ENCODE measurements around the gene RILPL1.
"Not testable (repeated sequence)": the region's sequence is repeated elsewhere in the genome, so short reads cannot be mapped to it uniquely, and the experiment has no call there.

RILPL1 gene

GRCh38 chr12:123533672-123534643, at the start of gene RILPL1:
TSS of gene RILPL1 (minus strand) at chr12:123533719. CDS start at chr12:123533482, 237 bp downstream.
- DNase-seq: peak; percentile 58

GRCh38 chr12:123580772-123581171, 47.3 kb upstream of the RILPL1 start:
- no peak for DNase-seq

GRCh38 chr12:123578829-123579228, 45.3 kb upstream of the RILPL1 start:
- DNase-seq: not testable (repeated sequence)

DNA sequence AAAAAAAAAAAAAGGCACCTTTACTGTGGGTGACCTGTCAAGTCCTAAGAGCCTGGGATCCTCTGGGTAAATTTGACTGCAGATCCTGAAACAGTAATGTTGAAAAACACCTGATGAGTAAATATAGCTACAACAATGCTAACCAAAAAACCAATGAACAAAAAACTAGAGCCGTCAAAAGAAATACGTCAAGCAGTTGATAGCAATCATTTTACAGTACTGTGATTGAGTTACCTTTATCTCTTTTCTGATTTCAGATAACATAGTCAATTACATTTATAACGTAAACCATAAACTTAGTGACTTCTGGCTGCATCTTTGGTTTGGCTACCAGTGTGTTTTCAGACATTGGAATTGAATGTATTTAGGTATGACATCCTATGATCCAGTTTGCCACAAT, 44.7 kb upstream of the RILPL1 start:
- DNase-seq: no peak

- no peak for DNase-seq
These were observed 43.1 kb upstream of the RILPL1 start for GRCh38 chr12:123576611-123577010.

DNA sequence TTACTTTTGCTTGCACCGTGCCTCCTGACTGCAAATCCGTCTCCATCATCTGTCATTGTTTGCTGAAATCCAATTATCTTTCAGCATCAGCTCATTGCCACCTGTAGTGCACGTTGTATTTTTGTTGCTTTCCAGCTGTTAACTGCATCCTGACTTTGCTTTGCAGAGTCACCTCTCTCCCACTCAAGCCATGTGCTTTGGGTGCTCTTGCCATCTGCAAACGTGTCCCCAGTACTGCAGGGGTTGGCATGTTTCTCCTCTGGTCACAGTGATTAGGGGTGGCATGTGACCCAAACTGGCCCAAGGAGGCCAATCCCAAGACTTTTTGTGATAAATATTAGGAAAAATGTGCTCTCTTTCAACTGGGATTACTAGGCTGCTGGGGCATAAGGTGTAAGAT, 40.4 kb upstream of the RILPL1 start:
- no peak for DNase-seq

- DNase-seq: no peak
These were observed 38.9 kb upstream of the RILPL1 start for GRCh38 chr12:123572391-123572790.

DNA sequence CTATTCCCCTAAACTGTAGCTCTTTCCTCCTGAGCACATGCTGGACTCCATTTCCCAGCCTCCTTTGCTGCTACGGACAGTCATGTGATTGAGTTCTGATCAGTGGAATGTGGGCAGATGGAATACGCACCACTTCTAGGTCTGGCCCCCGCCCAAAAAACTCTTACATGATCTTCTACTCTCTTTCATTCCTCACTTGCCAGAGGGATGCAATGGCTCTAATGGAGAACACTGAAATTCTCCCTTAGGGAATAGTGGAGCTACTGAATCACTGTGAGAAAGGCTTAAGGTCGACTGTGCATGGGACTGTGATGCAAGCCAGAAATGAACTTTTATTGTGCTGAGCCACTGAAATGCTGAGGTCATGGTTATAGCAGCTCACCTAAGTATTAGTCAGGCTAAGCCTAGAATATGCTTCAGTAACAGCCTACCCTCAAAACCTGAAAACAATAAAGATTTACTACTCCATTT, 37.9 kb upstream of the RILPL1 start:
- DNase-seq: no peak

GRCh38 chr12:123559468-123559867, 25.9 kb upstream of the RILPL1 start:
- no peak for DNase-seq

DNA sequence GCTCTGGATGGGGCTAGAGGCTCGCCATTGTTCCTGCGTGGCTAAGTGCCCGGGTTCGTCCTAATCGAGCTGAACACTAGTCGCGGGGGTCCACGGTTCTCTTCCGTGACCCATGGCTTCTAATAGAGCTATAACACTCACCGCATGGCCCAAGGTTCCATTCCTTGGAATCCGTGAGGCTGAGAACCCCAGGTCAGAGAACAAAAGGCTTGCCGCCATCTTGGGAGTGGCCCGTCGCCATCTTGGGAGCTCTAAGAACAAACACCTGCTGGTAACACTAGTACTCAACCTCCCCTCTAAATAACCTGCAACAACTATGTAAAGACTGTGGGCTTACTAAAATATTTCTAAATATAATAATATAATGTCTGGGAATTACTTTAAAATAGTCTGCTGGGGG, 25.0 kb upstream of the RILPL1 start:
- not testable (repeated sequence) for DNase-seq

DNA sequence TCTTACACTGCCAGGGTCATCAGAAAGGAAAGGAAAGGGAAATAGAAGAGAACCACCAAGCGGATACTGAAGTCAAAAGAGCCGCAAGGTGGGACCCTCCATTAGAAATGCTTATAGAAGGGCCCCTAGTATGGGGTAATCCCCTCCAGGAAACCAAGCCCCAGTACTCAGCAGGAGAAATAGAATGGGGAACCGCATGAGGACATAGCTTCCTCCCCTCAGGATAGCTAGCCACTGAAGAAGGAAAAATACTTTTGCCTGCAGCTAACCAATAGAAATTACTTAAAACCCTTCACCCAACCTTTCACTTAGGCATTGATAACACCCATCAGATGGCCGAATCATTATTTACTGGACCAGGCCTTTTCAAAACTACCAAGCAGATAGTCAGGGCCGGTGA, 21.3 kb upstream of the RILPL1 start:
- DNase-seq: not testable (repeated sequence)

DNA sequence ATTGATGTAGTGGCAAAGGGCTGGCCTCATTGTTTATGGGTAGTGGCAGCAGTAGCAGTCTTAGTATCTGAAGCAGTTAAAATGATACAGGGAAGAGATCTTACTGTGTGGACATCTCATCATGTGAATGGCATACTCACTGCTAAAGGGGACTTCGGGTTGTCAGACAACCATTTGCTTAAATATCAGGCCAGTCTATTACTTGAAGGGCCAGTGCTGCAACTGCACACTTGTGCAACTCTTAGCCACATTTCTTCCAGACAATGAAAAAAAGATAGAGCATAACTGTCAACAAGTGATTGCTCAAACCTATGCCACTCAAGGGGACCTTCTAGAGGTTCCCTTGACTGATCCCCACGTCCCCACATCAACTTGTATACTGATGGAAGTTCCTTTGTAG, 20.6 kb upstream of the RILPL1 start:
- not testable (repeated sequence) for DNase-seq

- DNase-seq: no peak
These were observed 17.2 kb upstream of the RILPL1 start for GRCh38 chr12:123550700-123551099.

GRCh38 chr12:123548107-123548506, 14.6 kb upstream of the RILPL1 start:
- no peak for DNase-seq

DNA sequence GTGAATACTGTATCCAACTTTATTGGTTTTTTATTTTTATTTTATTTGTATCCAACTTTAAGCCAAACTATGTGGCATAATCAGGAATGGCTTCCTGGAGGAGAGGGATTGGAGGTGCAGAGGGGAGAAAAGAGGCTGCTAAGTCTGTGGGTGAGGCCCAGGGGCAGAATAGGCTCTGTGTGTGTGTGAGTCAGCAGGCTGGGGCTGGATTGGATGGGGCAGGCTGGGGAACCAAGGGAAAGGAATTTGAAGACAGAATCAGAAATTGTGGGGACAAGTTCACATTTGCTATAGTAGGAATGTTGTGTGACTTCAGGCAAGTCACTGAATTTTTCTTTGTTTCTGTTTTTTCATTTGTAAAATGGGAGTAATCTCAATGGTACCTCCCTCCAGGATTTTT, 12.8 kb upstream of the RILPL1 start:
- no peak for DNase-seq

GRCh38 chr12:123543541-123543940, 10.0 kb upstream of the RILPL1 start:
- DNase-seq: no peak

- no peak for DNase-seq
These were observed 7.6 kb upstream of the RILPL1 start for GRCh38 chr12:123540899-123541662.

DNA sequence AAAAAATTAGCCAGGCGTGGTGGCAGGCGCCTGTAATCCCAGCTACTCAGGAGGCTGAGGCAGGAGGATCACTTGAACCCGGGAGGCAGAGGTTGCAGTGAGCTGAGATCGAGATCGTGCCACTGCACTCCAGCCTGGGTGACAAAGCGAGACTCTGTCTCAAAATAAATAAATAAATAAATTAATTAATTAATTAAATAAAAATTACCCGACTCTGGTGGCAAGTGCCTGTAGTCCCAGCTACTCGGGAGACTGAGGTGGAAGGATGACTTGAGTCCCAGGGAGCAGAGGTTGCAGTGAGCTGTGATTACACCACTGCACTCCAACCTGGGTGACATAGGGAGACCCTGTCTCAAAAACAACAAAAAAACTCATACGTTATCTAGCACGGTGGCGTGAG, 2.4 kb upstream of the RILPL1 start:
- DNase-seq: not testable (repeated sequence)

DNA sequence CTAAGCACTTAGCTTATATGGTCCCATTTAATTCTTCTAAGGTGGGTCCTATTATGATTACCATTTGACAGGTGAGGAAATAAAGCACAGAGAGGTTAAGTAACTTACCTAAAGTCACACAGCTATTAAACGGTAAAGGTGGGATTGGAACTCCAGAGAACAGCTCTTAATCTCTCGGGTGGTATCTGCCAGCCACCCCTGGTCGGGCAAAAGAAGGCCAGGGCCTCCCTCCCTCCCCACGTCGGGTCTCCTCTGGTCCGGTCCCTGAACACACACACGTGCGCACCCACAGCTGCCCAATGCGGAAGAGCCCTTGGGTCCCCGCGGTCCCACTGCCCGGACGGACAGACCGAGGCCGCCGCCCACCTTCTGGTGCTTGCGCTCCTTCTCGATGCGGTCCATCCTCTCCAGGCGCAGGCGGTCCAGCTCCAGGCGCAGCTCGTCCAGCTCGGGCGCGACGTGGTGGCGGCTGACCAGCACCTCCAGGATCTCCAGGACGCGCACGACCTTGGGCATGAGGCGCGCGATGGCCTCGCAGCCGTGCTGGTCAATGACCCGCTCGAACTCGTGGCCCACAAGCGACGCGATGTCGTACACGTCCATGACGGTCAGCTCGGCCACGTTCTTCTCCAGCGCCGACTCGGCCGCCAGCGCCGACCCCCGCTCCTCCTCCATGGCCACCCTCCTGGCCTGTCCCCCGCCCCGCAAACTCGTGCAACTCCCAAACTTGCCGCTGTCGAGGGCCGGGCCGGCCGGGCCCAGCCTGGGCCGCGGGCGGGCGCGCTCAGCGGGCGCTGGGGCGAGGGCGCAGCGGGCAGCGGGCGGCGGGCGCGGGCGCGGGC, 490 bp downstream of the RILPL1 start:
- DNase-seq: no peak

GRCh38 chr12:123532019-123532418, 1.5 kb downstream of the RILPL1 start:
- no peak for DNase-seq

- DNase-seq: no peak
These were observed 2.4 kb downstream of the RILPL1 start for GRCh38 chr12:123531091-123531490.

DNA sequence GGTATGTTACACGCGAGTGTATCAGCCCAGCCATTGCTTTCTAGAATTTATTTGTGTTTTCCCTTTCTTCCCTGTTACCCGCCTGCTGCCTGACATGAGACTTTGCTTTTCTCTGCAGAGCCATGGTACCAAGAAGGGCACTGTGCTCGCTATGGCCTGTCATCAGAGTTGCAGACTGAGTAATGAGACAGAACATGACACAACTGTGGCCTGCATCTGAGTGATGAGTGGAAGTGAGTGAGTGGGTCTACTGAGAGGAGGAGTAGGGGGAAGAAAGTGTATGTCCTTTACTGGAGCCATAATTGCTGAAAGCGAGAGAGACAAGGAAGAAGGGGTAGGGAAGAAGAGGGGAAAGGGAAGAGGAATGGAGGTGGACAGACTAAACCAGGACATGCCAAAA, 2.9 kb downstream of the RILPL1 start:
- no peak for DNase-seq

DNA sequence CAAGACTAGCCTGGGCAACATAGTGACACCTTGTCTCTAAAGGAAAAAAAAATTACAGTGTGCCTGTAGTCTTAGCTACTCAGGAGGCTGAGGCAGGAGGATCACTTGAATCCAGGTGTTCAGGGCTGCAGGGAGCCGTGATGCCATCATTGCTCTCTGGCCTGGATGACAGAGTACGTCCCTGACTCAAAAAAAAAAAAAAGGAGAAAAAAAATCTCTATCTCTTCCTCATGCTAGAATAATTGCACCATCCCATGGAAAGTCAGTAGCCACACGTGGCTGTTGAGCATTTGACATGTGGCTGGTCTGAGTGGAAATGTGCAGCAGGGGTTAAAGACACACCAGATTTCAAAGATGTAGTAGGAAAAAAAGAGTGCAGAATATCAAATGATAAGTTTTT, 3.8 kb downstream of the RILPL1 start:
- no peak for DNase-seq
